Right cardiac atrium (tissue), 5 donors: ENCODE data around the gene TTI1. TPM values are rescaled to one million over a fixed set of nuclear protein-coding genes. Genes with fewer than 3 reads are reported as not detected.
A peak's percentile ranks its signal among the peaks of the same experiment; 100 is the strongest.

Experiments used
- ATAC-seq, 2 donors: fragments of 200-7000 bp; cut with Tn5 transposase; one replicate each; pipeline versions ENCODE4 v1.8.0 to v1.9.1; 2020; ENCODE audit warnings: moderate library complexity in 2 of 2, mild to moderate bottlenecking in 1 of 2
- DNase-seq, 3 donors: peaks; one replicate each; pipeline ENCODE4 v3.0.0-alpha.2; 2020
- H3K27ac ChIP-seq: one replicate; pipeline ENCODE4 v1.5.1; 2013; ENCODE audit warnings: mild to moderate bottlenecking, low read length, control low read depth, moderate library complexity
- H3K27me3 ChIP-seq: one replicate; pipeline ENCODE4 v1.6.1; 2013; ENCODE audit not compliant: control insufficient read depth, insufficient read depth
- H3K4me1 ChIP-seq: one replicate; pipeline ENCODE4 v1.6.1; 2013; ENCODE audit warnings: low read length; ENCODE audit not compliant: control insufficient read depth, insufficient read depth
- H3K4me3 ChIP-seq: one replicate; pipeline ENCODE4 v1.5.1; 2013; ENCODE audit warnings: low read length, control low read depth
- H3K9me3 ChIP-seq: one replicate; pipeline ENCODE4 v1.6.1; 2013; ENCODE audit warnings: low read length; ENCODE audit not compliant: control insufficient read depth
- WGBS: extraction: QIAGEN DNeasy Blood & Tissue Kit; methylation state at CpG from one replicate; pipeline ENCODE4 v1.1.7; 2013; 5-methylcytosine and 5-hydroxymethylcytosine counted together
- intact Hi-C, 4 donors: fragments of 100-400 bp; cut with DNase I; formaldehyde crosslinking; loops; one replicate each; pipeline versions ENCODE4 v1.11.0 to v1.14.0; 2022 to 2023
- long read RNA-seq, 4 donors: library from polyadenylated mRNA; unstranded; transcript quantifications; one replicate each; pipeline ENCODE4 v2.0.0, GENCODE V29; 2020 to 2021
- polyA plus RNA-seq: library from polyadenylated mRNA; stranded (reverse); fragments of 200-250 nt; gene quantifications from one replicate; pipeline ENCODE4 v1.2.3, GENCODE V29; 2013
- total RNA-seq, 4 donors: library from RNA; stranded (reverse); fragmentation: NEBNext Ultra II Directional; extraction: Animal tissue kit (Norgen Biotek cat#: 25700); gene quantifications; one replicate each; pipeline ENCODE4 v1.2.1, GENCODE V29; 2021
- donor health status: healthy with polysubstance abuse.
- donor health status: DM: no; HTN: yes; CAD: no.
- donor health status: DM: no; HTN: no; CAD: no.
- donor health status: DM: no; HTN: yes; CAD: no; lungs with severe emphysema.
- donor health status: DM: yes; HTN: yes; CAD: no.

The TTI1 gene
- total RNA-seq (10 to 100 TPM; 13.1 to 15.4 (median 14.0) TPM), polyA plus RNA-seq (11.4 TPM)
- long read RNA-seq, donor 1, transcript TTI1-201 (8 exons, 3,825 nt): major isoform, 15 of 28 reads
- long read RNA-seq, donor 1, partial matches to known transcripts: 2 of 28 reads
- long read RNA-seq, donor 1, other reads (novel, unspliced or antisense): 8 of 28 reads
- long read RNA-seq, donor 2, transcript TTI1-201 (8 exons, 3,825 nt): major isoform, 12 of 21 reads
- long read RNA-seq, donor 2, partial matches to known transcripts: 1 of 21 reads
- long read RNA-seq, donor 2, other reads (novel, unspliced or antisense): 6 of 21 reads
- long read RNA-seq, donor 3, transcript TTI1-203 (7 exons, 3,791 nt): minor isoform, 5 of 47 reads
- long read RNA-seq, donor 3, transcript TTI1-201 (8 exons, 3,825 nt): major isoform, 20 of 47 reads
- long read RNA-seq, donor 3, partial matches to known transcripts: 7 of 47 reads
- long read RNA-seq, donor 3, other reads (novel, unspliced or antisense): 13 of 47 reads
- long read RNA-seq, donor 4, transcript TTI1-201 (8 exons, 3,825 nt): major isoform, 11 of 19 reads
- long read RNA-seq, donor 4, partial matches to known transcripts: 1 of 19 reads
- long read RNA-seq, donor 4, other reads (novel, unspliced or antisense): 5 of 19 reads

GRCh38 chr20:38033330-38034107 lies at the start of gene TTI1, which contains the start of gene RPRD1B:
TSS of gene TTI1 (minus strand) at chr20:38033456. CDS start at chr20:38013816, 19,640 bp downstream.
TSS of gene RPRD1B (plus strand) at chr20:38033746. CDS start at chr20:38033948, 202 bp downstream.
- H3K4me1 ChIP-seq: peaks cover 9% of the 10 kb centered on the region
- peak within 1 kb of the TSS; percentile 83 for H3K27ac ChIP-seq
- intact Hi-C loops: no loop called here
- under 1% methylated on average over 69 of the region's 69 CpGs for WGBS
- H3K4me3 ChIP-seq: peak within 1 kb of the TSS; percentile 82
- ATAC-seq: peak; percentile 97
- no peaks in the 10 kb centered on the region for H3K27me3 ChIP-seq
- DNase-seq: peak; percentile 91 to 96 (median 95)
- no peaks in the 10 kb centered on the region for H3K9me3 ChIP-seq

DNA sequence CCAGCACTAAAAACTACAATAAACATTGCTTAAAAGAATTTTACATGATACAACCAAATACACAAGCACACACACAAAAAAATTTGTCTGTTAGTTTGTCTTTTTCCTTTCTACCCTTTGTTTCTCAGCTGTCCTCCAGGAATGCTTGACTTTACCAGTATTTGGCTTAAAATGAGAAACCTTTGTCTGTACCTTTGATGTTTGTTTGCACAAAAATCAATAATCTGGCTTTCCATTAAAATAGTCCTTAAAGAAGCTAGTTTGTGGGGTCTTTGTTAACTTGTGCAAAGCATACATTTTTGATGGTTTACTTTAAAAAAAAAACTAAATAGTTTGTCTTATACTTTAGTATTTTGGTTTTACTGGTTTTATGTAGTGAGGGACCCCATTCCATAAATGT lies 49.6 kb upstream of the TTI1 start:
- intact Hi-C loops: no loop called here
- no peak for ATAC-seq
- no peak overlapping the region for H3K27ac ChIP-seq
- H3K27me3 ChIP-seq: no peaks in the 10 kb centered on the region
- no peak for DNase-seq
- H3K9me3 ChIP-seq: no peaks in the 10 kb centered on the region
- no peaks in the 10 kb centered on the region for H3K4me1 ChIP-seq
- no peak overlapping the region for H3K4me3 ChIP-seq

- no peaks in the 10 kb centered on the region for H3K27me3 ChIP-seq
- intact Hi-C loops: no loop called here
- DNase-seq: no peak
- no peak for ATAC-seq
- 74% methylated on average over 3 of the region's 3 CpGs for WGBS
- no peaks in the 10 kb centered on the region for H3K9me3 ChIP-seq
- H3K27ac ChIP-seq: no peak overlapping the region
- no peaks in the 10 kb centered on the region for H3K4me1 ChIP-seq
- H3K4me3 ChIP-seq: no peak overlapping the region
Observed at GRCh38 chr20:38081575-38081974, 48.3 kb upstream of the TTI1 start.

DNA sequence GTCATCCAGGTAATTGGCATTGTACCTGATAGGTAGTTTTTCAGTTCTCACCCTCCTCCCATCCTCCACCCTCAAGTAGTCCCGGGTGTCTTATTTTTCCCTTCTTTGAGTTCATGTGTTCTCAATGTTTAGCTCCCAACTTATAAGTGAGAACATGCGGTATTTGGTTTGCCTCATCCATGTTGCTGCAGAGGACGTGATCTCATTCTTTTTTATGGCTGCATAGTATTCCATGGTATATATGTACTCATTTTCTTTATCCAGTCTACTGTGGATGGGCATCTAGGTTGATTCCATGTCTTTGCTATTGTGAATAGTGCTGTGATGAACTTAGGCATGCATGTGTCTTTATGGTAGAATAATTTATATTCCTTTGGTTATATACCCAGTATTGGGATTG lies 46.1 kb upstream of the TTI1 start:
- intact Hi-C loops: loop anchor here in 1 of 4 donors (10.0 kb wide), 1 partner anchor 45 kb away; no protein-coding TSS in a partner anchor
- Histone ChIP-seq H3K4me3 (no peak overlapping the region), H3K4me1 (no peaks in the 10 kb centered on the region), H3K9me3 (no peaks in the 10 kb centered on the region), H3K27me3 (no peaks in the 10 kb centered on the region), H3K27ac (no peak overlapping the region)
- DNase-seq: no peak
- no peak for ATAC-seq
- over 99% methylated on average over 3 of the region's 3 CpGs for WGBS

GRCh38 chr20:38078084-38078483 lies 44.8 kb upstream of the TTI1 start:
- Histone ChIP-seq H3K4me3 (no peak overlapping the region), H3K27me3 (no peaks in the 10 kb centered on the region), H3K4me1 (peaks cover 5% of the 10 kb centered on the region), H3K9me3 (no peaks in the 10 kb centered on the region), H3K27ac (peak overlapping the region; percentile 16)
- ATAC-seq: no peak
- WGBS: 95% methylated on average over 2 of the region's 2 CpGs
- DNase-seq: no peak
- intact Hi-C loops: loop anchor here in 1 of 4 donors (10.0 kb wide), 1 partner anchor 47 kb away; no protein-coding TSS in a partner anchor

DNA sequence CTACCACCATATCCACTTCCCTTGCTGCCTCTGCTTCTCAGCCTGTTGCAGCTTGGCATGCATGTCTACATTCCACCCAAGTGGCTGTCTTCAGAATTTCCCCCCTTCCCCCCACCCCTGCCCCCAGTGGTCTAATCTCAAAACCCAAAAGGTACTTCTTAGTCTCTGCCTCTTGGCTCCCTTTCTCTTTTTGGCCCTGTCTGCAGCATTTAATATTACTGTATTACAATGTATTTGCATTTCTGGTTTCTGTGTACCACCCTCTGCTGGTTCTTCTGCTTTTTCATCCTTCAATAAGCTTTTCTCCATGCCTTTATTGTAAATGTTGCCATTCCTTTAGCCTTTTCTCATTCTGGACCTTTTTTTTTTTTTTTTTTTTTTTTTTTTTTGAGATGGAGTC lies 43.3 kb upstream of the TTI1 start:
- no peak for ATAC-seq
- H3K9me3 ChIP-seq: no peaks in the 10 kb centered on the region
- H3K4me1 ChIP-seq: peaks cover 6% of the 10 kb centered on the region
- peak overlapping the region; percentile 68 for H3K27ac ChIP-seq
- no peak overlapping the region for H3K4me3 ChIP-seq
- H3K27me3 ChIP-seq: no peaks in the 10 kb centered on the region
- intact Hi-C loops: loop anchor here in 1 of 4 donors (10.0 kb wide), 1 partner anchor 48 kb away; no protein-coding TSS in a partner anchor
- no peak for DNase-seq

DNA sequence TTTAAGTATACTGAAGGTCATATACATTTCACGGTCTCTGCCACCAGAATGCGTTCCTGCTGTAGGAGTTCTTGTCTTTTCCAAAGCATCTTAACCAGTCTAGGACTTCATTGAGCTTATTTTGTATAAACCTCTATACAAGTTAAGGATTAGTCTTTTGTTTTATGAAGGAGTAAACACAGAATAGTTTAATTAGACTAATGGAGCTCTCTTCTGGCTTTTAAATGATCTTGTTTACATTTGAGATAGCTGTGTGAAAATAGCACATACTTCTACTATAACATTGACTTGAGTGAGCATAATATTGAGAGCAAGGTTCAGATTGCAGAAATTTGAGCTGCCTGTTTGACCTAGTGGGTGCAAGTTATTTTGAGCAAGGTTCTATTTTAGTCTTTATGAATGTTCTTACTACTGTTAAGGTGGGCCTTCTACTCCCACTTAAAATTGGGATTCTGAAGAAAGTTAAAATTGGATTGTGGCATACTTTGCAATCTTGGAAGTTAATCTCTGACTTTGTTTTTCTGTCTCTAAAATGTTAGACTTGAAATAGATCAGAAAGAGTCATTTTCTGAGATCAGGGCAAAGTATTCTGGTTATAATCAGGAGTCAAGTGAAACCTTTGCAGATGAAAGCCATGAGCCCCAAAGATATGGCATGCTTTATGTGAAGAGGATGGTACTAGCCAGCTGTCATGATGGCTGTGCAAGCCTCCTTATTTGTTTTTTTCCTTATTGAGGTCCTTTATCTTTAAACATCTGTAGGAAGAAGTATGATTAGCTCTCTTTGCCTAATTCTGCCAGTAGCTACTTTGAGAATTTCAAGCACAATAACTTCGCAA lies 42.1 kb upstream of the TTI1 start:
- WGBS: 82% methylated on average over 3 of the region's 3 CpGs
- Histone ChIP-seq H3K4me3 (no peak overlapping the region), H3K4me1 (peaks cover 6% of the 10 kb centered on the region), H3K9me3 (no peaks in the 10 kb centered on the region), H3K27ac (peak overlapping the region; percentile 68), H3K27me3 (no peaks in the 10 kb centered on the region)
- DNase-seq: no peak
- ATAC-seq: no peak
- intact Hi-C loops: loop anchor here in 1 of 4 donors (10.0 kb wide), 1 partner anchor 49 kb away; no protein-coding TSS in a partner anchor

DNA sequence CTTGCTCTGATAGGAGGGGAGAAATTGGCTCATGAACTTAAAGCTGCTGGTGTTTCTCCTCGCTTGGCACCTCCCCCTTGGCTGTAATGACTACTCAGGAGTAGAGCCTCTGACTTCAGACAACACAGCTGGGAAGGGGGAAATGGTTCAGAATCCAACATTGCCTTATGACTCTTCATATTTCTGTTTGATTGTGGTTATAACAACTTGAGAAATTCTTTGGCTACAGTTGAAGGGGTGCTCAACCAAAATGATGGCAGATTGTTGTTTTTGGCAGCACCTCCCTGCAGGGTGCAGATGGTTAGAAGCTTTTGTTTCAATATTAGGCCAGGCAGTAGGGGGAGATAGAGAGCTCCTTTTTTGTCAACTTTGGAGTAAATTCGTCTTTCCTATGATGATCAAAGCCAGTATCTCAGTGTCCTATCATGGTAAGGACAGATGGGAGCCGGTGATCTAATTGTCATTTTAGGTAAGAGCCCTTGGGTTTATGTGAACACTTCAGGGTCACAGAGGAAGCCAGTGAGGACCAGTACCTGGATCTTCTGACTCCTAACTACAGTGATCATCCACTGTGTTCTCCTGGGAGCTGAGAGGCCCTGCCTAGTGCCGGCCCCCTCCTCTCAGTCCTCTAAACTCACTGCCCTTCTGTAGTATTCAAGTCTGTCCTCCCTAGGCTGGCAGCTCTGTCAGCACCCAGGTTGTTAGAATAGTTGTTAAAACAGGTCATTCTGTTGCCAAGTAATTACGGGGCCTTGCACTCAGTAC lies 40.2 kb upstream of the TTI1 start:
- Histone ChIP-seq H3K4me3 (no peak overlapping the region), H3K27me3 (no peaks in the 10 kb centered on the region)
- DNase-seq: peak; percentile 74 to 80 (median 74)

DNA sequence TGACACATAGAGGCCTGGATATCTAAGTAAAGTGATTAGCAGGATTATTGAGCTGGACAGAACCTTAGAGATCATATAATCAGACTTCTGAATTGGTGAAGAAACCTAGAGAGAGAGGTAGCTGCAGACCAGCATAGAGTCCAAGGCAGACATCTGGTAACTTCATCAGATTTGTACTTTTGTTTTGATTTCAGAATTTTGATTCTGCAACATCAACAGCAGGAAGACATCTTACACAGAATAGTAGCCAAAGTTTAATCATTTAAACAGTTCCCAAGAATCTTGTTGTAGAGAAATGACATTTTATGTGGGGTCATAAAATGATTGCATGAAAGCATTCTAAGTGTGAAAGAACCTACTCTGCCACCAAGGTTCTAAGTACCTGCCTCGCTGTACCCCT lies 39.6 kb upstream of the TTI1 start:
- no peak overlapping the region for H3K4me3 ChIP-seq
- H3K9me3 ChIP-seq: no peaks in the 10 kb centered on the region
- no peak for DNase-seq
- H3K27ac ChIP-seq: peak overlapping the region; percentile 80
- WGBS: 37% methylated on average over 1 of the region's 1 CpG
- H3K27me3 ChIP-seq: no peaks in the 10 kb centered on the region
- H3K4me1 ChIP-seq: peaks cover 6% of the 10 kb centered on the region
- intact Hi-C loops: loop anchor here (5.0 to 10.0 kb wide), 4 partner anchors 52 to 144 kb away; partner anchors contain the start of gene TGM2 (in 2 of the 4)
- peak in 1 of 2 donors; percentile 27 for ATAC-seq

More for the DNA sequence above, 40.2 kb upstream of the TTI1 start:
- Histone ChIP-seq H3K4me1 (peaks cover 6% of the 10 kb centered on the region), H3K27ac (peak overlapping the region; percentile 80), H3K9me3 (no peaks in the 10 kb centered on the region)
- intact Hi-C loops: loop anchor here (5.0 to 10.0 kb wide), 4 partner anchors 51 to 144 kb away; partner anchors contain the start of gene TGM2 (in 2 of the 4)
- peak; percentile 86 to 87 for ATAC-seq
- 29% methylated on average over 5 of the region's 5 CpGs for WGBS
